T-helper 1 cell treated with Interleukin-12 subunit alpha and Interleukin-12 subunit beta and Interleukin-4 antibody, amounts not matched to agents 30 ng/mL and 1 ng/mL, for 36 hours (primary cell): ENCODE measurements around the gene AOPEP. TPM values are rescaled to one million over a fixed set of nuclear protein-coding genes. Genes with fewer than 3 reads are reported as not detected.

Source experiments
- intact Hi-C: fragments of 100-400 bp; cut with micrococcal nuclease; formaldehyde crosslinking; loops from one replicate; pipeline ENCODE4 v1.15.1; 2024
- total RNA-seq: library from RNA; stranded (reverse); gene quantifications from 2 replicates; pipeline ENCODE4 v1.2.3, GENCODE V29; 2022

The AOPEP gene
- total RNA-seq, 1 donor from 2014 or later, result 19.7 TPM

DNA sequence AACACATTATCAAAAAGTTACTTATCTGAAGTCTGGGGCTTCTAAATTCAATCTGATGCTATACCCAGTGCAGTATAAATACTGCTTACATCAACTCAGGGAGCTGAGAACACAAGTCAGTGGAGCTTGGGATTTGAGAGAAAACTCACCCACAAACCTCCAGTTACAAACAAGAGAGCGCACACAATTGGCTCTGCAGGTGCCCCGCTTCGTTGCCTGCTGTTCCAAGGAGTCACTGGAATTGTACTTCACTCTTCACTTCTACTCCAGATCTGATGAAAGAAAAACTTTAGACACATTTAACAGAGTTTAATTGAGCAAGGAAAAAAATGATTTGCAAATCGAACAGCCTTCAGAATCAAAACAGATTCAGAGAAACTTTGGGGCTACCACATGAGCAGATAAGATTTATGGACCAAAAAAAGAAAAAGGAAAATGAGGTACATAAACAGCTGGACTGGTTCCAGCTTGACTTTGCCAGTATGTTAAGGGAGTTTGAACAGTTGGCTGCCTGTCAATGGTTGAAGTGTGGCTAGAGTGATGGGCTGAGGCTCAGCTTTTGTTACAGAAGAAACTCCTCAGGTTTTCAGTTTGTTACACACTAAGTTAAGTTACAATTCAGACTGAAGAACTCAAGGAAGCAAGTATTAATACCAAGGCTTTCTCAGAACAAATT lies 156.6 kb downstream of the AOPEP start:
- intact Hi-C loops, result no loop called here

DNA sequence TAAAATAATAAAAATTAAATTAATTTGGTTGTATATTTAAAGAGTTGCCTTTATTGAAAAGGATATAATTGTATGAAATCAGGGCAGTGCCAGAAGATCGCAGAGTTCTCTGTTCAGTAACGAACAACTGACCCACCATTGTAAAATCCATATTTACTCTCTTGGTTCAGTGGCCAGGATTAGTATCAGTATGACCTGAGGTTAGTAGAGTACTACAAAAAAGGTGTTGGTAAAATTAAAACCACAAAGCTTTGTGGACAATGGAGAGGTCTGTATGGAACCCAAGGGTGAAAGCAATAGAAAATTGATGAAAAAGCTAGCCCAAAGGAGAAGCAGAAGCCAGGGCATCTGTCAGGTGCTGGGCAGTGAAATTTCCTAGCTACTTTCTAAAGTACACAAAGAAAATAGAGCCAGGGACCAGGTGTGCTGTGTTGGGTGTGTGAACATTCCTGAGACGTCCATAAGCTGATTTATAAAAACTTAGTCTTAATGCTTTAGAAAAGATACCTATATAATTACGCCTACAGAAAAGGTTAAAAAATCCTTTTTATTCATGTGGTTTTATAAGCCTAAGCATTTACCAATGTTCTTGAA lies 159.5 kb downstream of the AOPEP start:
- intact Hi-C loops, result no loop called here

DNA sequence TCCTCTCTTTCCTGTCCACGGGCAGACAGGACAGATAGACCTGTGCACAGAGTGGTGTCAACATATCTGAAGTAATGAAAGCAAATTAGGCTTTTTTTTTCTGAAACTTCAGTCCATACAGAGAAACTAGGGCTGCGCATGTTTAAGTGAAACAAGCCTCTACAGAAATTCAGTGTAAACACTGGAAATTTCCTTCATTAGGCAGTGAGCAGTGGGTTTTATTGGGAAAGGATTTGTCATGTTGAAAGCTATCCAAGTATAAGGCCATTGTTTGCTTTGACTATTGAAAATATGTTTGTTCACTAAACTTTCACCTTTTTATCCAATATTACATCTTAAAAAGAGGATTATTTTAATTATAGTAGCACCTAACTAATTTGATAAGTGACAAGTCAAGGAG lies 161.2 kb downstream of the AOPEP start:
- intact Hi-C loops, result no loop called here

GRCh38 chr9:94888775-94889174 lies 162.3 kb downstream of the AOPEP start:
- intact Hi-C loops, result no loop called here

DNA sequence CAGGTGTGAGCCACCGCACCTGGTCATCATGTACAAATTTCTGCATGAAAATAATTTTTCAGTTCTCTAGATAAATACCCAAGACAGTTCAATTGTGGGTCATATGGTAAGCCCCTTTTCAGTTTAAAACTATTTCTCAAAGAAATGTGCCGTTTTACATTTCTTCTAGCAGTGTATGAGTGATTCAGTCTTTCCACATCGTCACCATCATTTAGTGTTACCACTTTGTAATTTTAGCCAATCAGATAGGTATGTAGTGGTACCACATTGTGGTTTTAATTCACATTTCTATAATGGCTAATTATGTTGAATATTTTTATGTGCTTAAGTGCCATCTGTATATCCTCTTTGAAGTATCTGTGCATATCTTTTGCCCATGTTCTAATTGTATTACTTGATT lies 163.1 kb downstream of the AOPEP start:
- intact Hi-C loops, result no loop called here

DNA sequence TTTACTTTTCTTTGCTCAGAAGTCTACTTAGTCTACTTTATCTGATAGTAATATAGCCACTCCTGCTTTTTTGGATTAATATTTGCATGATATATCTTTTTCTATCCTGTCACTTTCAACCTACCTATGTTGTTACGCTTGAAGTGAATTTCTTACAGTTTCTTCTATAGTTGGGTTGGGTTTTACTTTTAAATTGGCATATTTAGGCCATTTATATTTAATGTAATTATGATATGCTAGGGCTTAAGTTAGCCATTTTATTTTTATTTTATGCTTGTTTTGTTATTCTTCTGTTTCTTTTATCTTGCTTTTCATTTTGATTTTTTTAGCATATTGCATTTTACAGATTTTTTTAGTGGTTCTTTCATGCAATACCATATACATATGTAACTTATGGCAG lies 164.7 kb downstream of the AOPEP start:
- intact Hi-C loops, result no loop called here

- intact Hi-C loops, result no loop called here
These were observed 166.2 kb downstream of the AOPEP start for GRCh38 chr9:94892675-94893074.

DNA sequence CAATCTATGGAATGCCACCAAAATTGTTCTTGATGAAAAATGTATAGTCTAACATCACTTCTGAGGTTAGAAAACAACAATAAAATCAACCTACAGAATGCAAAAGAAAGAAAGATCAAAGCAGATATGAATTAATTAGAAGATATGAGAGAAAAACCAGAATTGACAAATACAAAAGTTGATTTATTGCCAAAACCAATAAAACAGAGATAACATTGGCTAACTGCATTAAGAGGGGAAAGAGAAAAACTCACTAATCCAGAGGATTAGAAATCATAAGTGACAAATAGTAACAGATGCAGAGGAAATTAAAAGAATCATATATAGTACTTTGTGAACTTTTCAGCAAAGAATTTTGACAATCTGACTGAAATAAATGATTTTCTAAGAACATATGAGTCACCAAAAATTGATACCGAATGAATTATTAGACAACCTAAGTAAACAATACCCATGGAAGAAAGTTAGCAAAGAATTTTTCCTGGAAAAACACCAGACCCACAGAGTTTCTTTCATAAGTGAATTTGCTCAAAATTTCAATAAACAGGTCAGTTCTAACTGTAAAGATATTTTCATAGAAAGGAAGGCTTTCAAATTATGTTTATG lies 167.7 kb downstream of the AOPEP start:
- intact Hi-C loops, result loop anchor here (2.0 kb wide), 2 partner anchors 15 to 33 kb away; no protein-coding TSS in a partner anchor

DNA sequence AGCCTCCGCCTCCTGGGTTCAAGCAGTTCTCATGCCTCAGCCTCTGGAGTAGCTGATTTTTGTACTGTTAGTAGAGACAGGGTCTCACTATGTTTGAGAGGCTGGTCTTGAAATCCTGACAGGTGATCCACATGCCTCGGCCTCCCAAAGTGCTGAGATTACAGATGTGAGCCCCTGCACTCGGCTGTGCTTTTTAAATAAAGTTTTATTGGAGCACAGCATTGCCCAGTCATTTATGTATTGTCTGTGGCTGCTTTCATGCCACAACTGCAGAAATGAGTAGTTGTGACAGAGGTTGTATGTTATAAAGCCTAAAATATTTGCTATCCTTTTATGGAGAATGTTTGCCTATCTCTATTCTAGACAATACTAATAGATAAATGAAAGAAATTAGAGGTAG lies 169.2 kb downstream of the AOPEP start:
- intact Hi-C loops, result loop anchor here (2.0 kb wide), 2 partner anchors 17 to 35 kb away; no protein-coding TSS in a partner anchor

DNA sequence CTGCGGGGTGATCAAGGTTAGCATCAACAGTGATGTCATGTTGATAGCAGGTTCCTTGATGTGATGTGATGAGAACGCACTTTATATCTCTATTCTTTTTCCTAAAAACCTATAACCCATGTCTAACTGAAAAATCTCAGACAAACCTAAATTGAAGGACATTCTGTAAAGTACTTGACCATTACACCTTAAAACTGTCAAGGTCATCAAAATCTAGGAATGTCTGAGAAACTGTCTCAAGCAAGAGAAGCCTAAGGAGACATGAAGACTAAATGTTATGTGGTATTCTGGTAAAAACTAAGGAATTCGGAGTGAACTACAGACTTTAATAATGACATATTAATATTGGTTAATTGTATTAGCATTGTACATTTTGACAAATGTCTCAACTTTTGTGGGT lies 170.0 kb downstream of the AOPEP start:
- intact Hi-C loops, result no loop called here

GRCh38 chr9:94899464-94900221 lies 173.1 kb downstream of the AOPEP start:
- intact Hi-C loops, result no loop called here

DNA sequence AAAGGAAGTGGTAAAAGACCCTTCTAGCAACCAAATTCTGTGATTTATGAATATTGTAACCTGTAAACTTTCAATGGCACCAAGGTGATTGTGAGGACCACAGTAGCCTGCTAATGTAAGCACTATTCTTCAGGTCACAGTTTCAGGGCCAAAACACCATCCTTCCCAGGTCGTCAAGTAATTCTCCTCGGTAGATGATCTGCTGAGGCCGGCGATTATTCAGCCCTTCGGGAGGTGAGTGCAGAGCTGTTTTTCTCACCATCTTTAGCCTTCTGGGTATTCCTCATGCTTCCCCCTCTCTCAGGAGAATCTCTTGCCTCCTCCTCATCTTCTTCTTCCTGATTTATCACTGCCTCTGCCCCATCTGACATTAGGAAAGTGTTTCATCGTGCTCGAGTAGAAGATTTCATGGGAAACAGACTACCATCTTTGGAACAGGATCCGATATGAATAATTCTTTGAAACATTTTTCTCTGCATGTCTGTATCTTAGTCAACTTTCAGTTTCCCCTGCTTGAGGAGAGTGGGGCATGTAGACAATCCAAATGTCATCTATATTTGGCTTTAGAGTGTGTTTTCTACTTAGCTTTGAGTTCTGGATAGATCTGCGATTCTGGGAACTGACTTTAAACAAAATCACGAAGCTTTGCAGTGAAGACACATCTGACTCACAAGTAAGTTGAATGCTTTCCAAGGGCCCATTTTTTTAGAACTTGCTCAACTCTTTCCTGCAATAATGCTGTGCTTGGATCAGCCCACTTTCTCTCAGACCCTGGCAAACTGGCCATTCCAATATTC lies 173.9 kb downstream of the AOPEP start:
- intact Hi-C loops, result no loop called here

GRCh38 chr9:94901019-94901363 lies 174.5 kb downstream of the AOPEP start:
- intact Hi-C loops, result no loop called here

GRCh38 chr9:94903961-94904421 lies 177.5 kb downstream of the AOPEP start:
- intact Hi-C loops, result no loop called here

GRCh38 chr9:94904806-94905205 lies 178.3 kb downstream of the AOPEP start:
- intact Hi-C loops, result no loop called here

- intact Hi-C loops, result no loop called here
These were observed 179.1 kb downstream of the AOPEP start for GRCh38 chr9:94905606-94906005.

DNA sequence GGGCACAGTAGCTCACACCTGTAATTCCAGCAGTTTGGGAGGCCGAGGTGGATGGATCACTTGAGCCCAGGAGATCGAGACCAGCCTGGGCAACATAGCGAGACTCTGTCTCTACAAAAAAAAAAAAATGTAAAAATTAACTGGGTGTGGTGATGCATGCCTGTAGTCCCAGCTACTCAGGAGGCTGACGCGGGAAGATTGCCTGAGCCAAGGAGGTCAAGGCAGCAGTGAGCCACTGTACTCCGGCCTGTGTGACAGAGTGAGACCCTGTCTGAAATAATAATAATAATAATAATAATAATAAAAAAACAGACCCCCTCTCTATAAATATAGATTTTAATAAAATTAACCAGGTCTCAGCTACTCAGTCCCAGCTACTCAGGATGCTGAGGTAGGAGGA lies 179.7 kb downstream of the AOPEP start:
- intact Hi-C loops, result no loop called here

DNA sequence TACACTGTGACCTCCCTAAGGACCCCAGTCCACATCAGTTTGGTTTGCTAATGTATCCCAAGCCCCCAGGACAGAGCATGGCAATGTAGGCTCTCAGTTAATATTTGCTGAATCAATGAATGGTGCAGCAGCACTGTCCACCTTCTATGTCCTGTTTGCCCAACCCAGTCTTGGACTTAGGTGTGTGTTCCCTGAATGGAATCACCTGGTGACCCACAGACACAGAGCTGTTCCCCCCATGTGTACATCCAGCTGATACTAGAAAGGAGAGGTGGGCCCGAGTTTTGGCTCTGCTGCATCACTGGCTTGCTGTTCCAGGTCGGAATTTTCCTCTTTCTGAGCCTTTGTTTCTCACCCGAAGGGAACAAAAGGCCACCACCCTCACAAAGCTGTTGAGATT lies 180.2 kb downstream of the AOPEP start:
- intact Hi-C loops, result no loop called here

- intact Hi-C loops, result no loop called here
These were observed 180.9 kb downstream of the AOPEP start for GRCh38 chr9:94907264-94907936.

- intact Hi-C loops, result no loop called here
These were observed 181.6 kb downstream of the AOPEP start for GRCh38 chr9:94908011-94908563.
